Sigmoid colon (tissue), 7 donors: ENCODE results near the gene CAMTA1. TPM values are rescaled to one million over a fixed set of nuclear protein-coding genes. Genes with fewer than 3 reads are reported as not detected.

Source experiments
- DNase-seq: peaks from one replicate; pipeline ENCODE4 v3.0.0-alpha.2; 2019
- H3K27ac ChIP-seq, 4 donors: fragments of 200-600 bp; sonication (generic); one replicate each; pipeline ENCODE4 v1.5.1; 2016 to 2019; ENCODE audit warnings: mild to moderate bottlenecking in 1 of 4
- H3K27me3 ChIP-seq, 3 donors: fragments of 200-600 bp; sonication (generic); one replicate each; pipeline ENCODE4 v1.5.1; 2019; ENCODE audit warnings: mild to moderate bottlenecking in 1 of 3
- H3K36me3 ChIP-seq, 4 donors: fragments of 200-600 bp; sonication (generic); one replicate each; pipeline ENCODE4 v1.5.1; 2016 to 2019
- H3K4me1 ChIP-seq, 4 donors: fragments of 200-600 bp; sonication (generic); one replicate each; pipeline ENCODE4 v1.5.1; 2017 to 2019
- H3K4me3 ChIP-seq, 4 donors: fragments of 200-600 bp; sonication (generic); one replicate each; pipeline ENCODE4 v1.5.1; 2017 to 2019; ENCODE audit warnings: mild to moderate bottlenecking in 2 of 4, moderate library complexity in 1 of 4
- H3K9me3 ChIP-seq, 4 donors: fragments of 200-600 bp in 3 of 4; sonication (generic) in 3 of 4; one replicate each; pipeline versions ENCODE4 v1.5.1 to v1.6.1; 2013 to 2019
- CTCF ChIP-seq, 4 experiments: fragments of 450-650 bp in 3 of 4; fragments of 200-600 bp in 1 of 4; IDR thresholded peaks; one replicate each; pipeline ENCODE4 v1.5.1; 2016 to 2019; ENCODE audit warnings: antibody characterized with exemption in 4 of 4, mild to moderate bottlenecking in 3 of 4, moderate library complexity in 2 of 4
- EP300 ChIP-seq, 4 donors: sonication (generic); formaldehyde crosslinking; IDR thresholded peaks; one replicate each; pipeline ENCODE4 v1.6.1; 2017; ENCODE audit warnings: antibody characterized with exemption in 4 of 4
- POLR2A ChIP-seq, 2 donors: fragments of 450-650 bp; IDR thresholded peaks; one replicate each; pipeline ENCODE4 v1.6.1; 2016; ENCODE audit warnings: antibody characterized with exemption in 2 of 2, mild to moderate bottlenecking in 2 of 2, moderate library complexity in 2 of 2
- POLR2AphosphoS5 ChIP-seq, 4 donors: sonication (generic); formaldehyde crosslinking; IDR thresholded peaks; one replicate each; pipeline ENCODE4 v1.6.1; 2017; ENCODE audit warnings: antibody characterized with exemption in 4 of 4
- WGBS, 2 donors: extraction: QIAGEN DNeasy Blood & Tissue Kit; methylation state at CpG; one replicate each; pipeline ENCODE4 v1.1.7; 2013; 5-methylcytosine and 5-hydroxymethylcytosine counted together
- intact Hi-C: fragments of 100-400 bp; cut with DNase I; formaldehyde crosslinking; loops from one replicate; pipeline ENCODE4 v1.15.1; 2023
- polyA plus RNA-seq, 3 donors: library from polyadenylated mRNA; stranded (reverse); fragments of 200-250 nt; gene quantifications; one replicate each; pipeline ENCODE4 v1.2.3, GENCODE V29; 2013
- total RNA-seq, 4 donors: library from RNA; depleted of rRNA; stranded (reverse); fragments of >200 nt; gene quantifications; one replicate each; pipeline ENCODE4 v1.1.0, GENCODE V29; 2016
- donor health status: healthy with polysubstance abuse.
- donor health status: Bipolar disorder and iron deficiency.
- donor health status: healthy.

Gene CAMTA1
- total and polyA plus RNA-seq, 7 donors = 97.9 to 196 (median 177) TPM

GRCh38 chr1:7220712-7221252, 435.5 kb downstream of the CAMTA1 start:
- H3K4me3 ChIP-seq = no peak overlapping the region
- peaks cover 0 to 13% (median 8%) of the 10 kb centered on the region in 4 donors for H3K4me1 ChIP-seq
- no peak for DNase-seq
- TF ChIP-seq POLR2A (IDR thresholded peaks at IDR 0.05) (no peak), EP300 (IDR thresholded peaks at IDR 0.05) (no peak), POLR2AphosphoS5 (IDR thresholded peaks at IDR 0.05) (no peak), CTCF (IDR thresholded peaks at IDR 0.05) (no peak)
- H3K27me3 ChIP-seq = no peaks in the 10 kb centered on the region
- H3K36me3 ChIP-seq = no peaks in the 10 kb centered on the region
- peak overlapping the region in 2 of 4 donors; percentile 66 to 72 for H3K27ac ChIP-seq
- intact Hi-C loops = loop anchor here (5.0 kb wide), 1 partner anchor 427 kb away; no protein-coding TSS in a partner anchor
- 85 to 87% methylated on average over 13 of the region's 13 CpGs for WGBS, 2 donors
- peaks cover 0 to 3% (median 0%) of the 10 kb centered on the region in 4 donors for H3K9me3 ChIP-seq

GRCh38 chr1:7221826-7222694, 436.8 kb downstream of the CAMTA1 start:
- 75 to 81% methylated on average over 15 of the region's 15 CpGs for WGBS, 2 donors
- Histone ChIP-seq H3K4me3 (no peak overlapping the region), H3K27me3 (no peaks in the 10 kb centered on the region), H3K4me1 (peaks cover 0 to 13% (median 8%) of the 10 kb centered on the region in 4 donors), H3K36me3 (no peaks in the 10 kb centered on the region), H3K27ac (no peak overlapping the region), H3K9me3 (peaks cover 0 to 3% (median 0%) of the 10 kb centered on the region in 4 donors)
- intact Hi-C loops = loop anchor here (5.0 kb wide), 1 partner anchor 425 kb away; no protein-coding TSS in a partner anchor
- TF ChIP-seq EP300 (IDR thresholded peaks at IDR 0.05) (no peak), CTCF (IDR thresholded peaks at IDR 0.05) (no peak), POLR2AphosphoS5 (IDR thresholded peaks at IDR 0.05) (no peak), POLR2A (IDR thresholded peaks at IDR 0.05) (no peak)
- DNase-seq = no peak

- intact Hi-C loops = loop anchor here (5.0 kb wide), 1 partner anchor 425 kb away; no protein-coding TSS in a partner anchor
- peaks cover 0 to 3% (median 0%) of the 10 kb centered on the region in 4 donors for H3K9me3 ChIP-seq
- peaks cover 0 to 13% (median 8%) of the 10 kb centered on the region in 4 donors for H3K4me1 ChIP-seq
- no peaks in the 10 kb centered on the region for H3K36me3 ChIP-seq
- DNase-seq = no peak
- WGBS, 2 donors = 91 to 92% methylated on average over 7 of the region's 7 CpGs
- no peak overlapping the region for H3K27ac ChIP-seq
- no peak overlapping the region for H3K4me3 ChIP-seq
- H3K27me3 ChIP-seq = no peaks in the 10 kb centered on the region
- TF ChIP-seq EP300 (IDR thresholded peaks at IDR 0.05) = no peak
- TF ChIP-seq CTCF (IDR thresholded peaks at IDR 0.05) = no peak
- no peak for TF ChIP-seq POLR2A (IDR thresholded peaks at IDR 0.05)
- no peak for TF ChIP-seq POLR2AphosphoS5 (IDR thresholded peaks at IDR 0.05)
Observed at GRCh38 chr1:7222695-7223015, 437.4 kb downstream of the CAMTA1 start.

- Histone ChIP-seq H3K27ac (no peak overlapping the region), H3K9me3 (peaks cover 0 to 3% (median 0%) of the 10 kb centered on the region in 4 donors), H3K36me3 (no peaks in the 10 kb centered on the region), H3K4me3 (no peak overlapping the region), H3K4me1 (peaks cover 0 to 13% (median 8%) of the 10 kb centered on the region in 4 donors), H3K27me3 (no peaks in the 10 kb centered on the region)
- no peak for TF ChIP-seq EP300 (IDR thresholded peaks at IDR 0.05)
- TF ChIP-seq POLR2A (IDR thresholded peaks at IDR 0.05) = no peak
- no peak for TF ChIP-seq CTCF (IDR thresholded peaks at IDR 0.05)
- no peak for TF ChIP-seq POLR2AphosphoS5 (IDR thresholded peaks at IDR 0.05)
- DNase-seq = no peak
- WGBS, 2 donors = 81 to 91% methylated on average over 9 of the region's 9 CpGs
- intact Hi-C loops = loop anchor here (5.0 kb wide), 1 partner anchor 424 kb away; no protein-coding TSS in a partner anchor
Observed at GRCh38 chr1:7223334-7224080, 438.3 kb downstream of the CAMTA1 start.
